ENCODE results near the gene BANF1. TPM values are rescaled to one million over a fixed set of nuclear protein-coding genes. Genes with fewer than 3 reads are reported as not detected.

The BANF1 gene
- total and polyA plus RNA-seq, 9 of the 15 experiments (the other 6 are each of a cell fraction or from before 2014, with no cell fraction given): 108 to 651 (median 263) TPM

GRCh38 chr11:65988791-65989592 lies 13.3 kb upstream of the BANF1 start (continued):
- peak; percentile 29; the same call in 1 of the 2 replicates for TF ChIP-seq E2F1 (CRISPR knock-in tag; IDR thresholded peaks at IDR 0.05)
- peak in 1 of 3 experiments; percentile 18 for TF ChIP-seq YY1 (IDR thresholded peaks at IDR 0.05; ENCODE audit: borderline replicate concordance in 1 of 3, control insufficient read depth in 1 of 3, extremely low read depth in 1 of 3, insufficient read depth in 3 of 3, insufficient read length in 1 of 3, insufficient replicate concordance in 2 of 3, low read depth in 1 of 3, low read length in 2 of 3)
- peak; percentile 80 for TF ChIP-seq KLF16 (IDR thresholded peaks at IDR 0.05)
- TF ChIP-seq RBFOX2 (IDR thresholded peaks at IDR 0.05; ENCODE audit: low read depth, low read length): no peak
- no peak for TF ChIP-seq NR1H2 (CRISPR knock-in tag; IDR thresholded peaks at IDR 0.05)
- no peak for TF ChIP-seq SIX5 (IDR thresholded peaks at IDR 0.05; ENCODE audit: borderline replicate concordance in 1 of 2, insufficient read depth in 1 of 2, low read depth in 1 of 2, low read length in 2 of 2)
- TF ChIP-seq E4F1 (CRISPR knock-in tag; IDR thresholded peaks at IDR 0.05; ENCODE audit: borderline replicate concordance): no peak
- TF ChIP-seq ZHX1 (conservative IDR thresholded peaks at IDR 0.05; ENCODE audit: low read length): no peak
- no peak for TF ChIP-seq ZNF23 (CRISPR knock-in tag; IDR thresholded peaks at IDR 0.05)
- no peak for TF ChIP-seq ZNF140 (CRISPR knock-in tag; IDR thresholded peaks at IDR 0.05)
- no peak for TF ChIP-seq MBD2 (IDR thresholded peaks at IDR 0.05; ENCODE audit: borderline replicate concordance, low read depth)
- TF ChIP-seq ZNF224 (CRISPR knock-in tag; IDR thresholded peaks at IDR 0.05): no peak
- TF ChIP-seq ZNF354B (CRISPR knock-in tag; IDR thresholded peaks at IDR 0.05): no peak
- peak; percentile 88 for TF ChIP-seq C11orf30 (IDR thresholded peaks at IDR 0.05; ENCODE audit: low read depth)
